AG08395 (cell line): ENCODE results near the gene ATG7.
"Not testable (repeated sequence)": the region's sequence is repeated elsewhere in the genome, so short reads cannot be mapped to it uniquely, and the experiment has no call there.

Source experiments
- DNase-seq: peaks from one replicate; pipeline ENCODE4 v3.0.0; 2012; ENCODE audit warnings: mixed read lengths, low spot score

Gene ATG7

GRCh38 chr3:11509173-11510000, 237.2 kb downstream of the ATG7 start:
- peak; percentile 79 for DNase-seq

GRCh38 chr3:11510001-11510340, 237.8 kb downstream of the ATG7 start:
- DNase-seq = no peak

GRCh38 chr3:11510356-11510755, 238.2 kb downstream of the ATG7 start:
- no peak for DNase-seq

- DNase-seq = not testable (repeated sequence)
These were observed 239.4 kb downstream of the ATG7 start for GRCh38 chr3:11511606-11512005.

- DNase-seq = not testable (repeated sequence)
These were observed 241.1 kb downstream of the ATG7 start for GRCh38 chr3:11513125-11513816.

- DNase-seq = no peak
These were observed 241.6 kb downstream of the ATG7 start for GRCh38 chr3:11513817-11514135.

- peak; percentile 87 for DNase-seq
These were observed 242.1 kb downstream of the ATG7 start for GRCh38 chr3:11514191-11514821.

GRCh38 chr3:11517601-11518000, 245.4 kb downstream of the ATG7 start:
- no peak for DNase-seq

GRCh38 chr3:11521167-11521566, 249.0 kb downstream of the ATG7 start:
- no peak for DNase-seq

- no peak for DNase-seq
These were observed 250.2 kb downstream of the ATG7 start for GRCh38 chr3:11522398-11522715.

- no peak for DNase-seq
These were observed 250.9 kb downstream of the ATG7 start for GRCh38 chr3:11522953-11523571.

- DNase-seq = no peak
These were observed 251.4 kb downstream of the ATG7 start for GRCh38 chr3:11523572-11524101.

GRCh38 chr3:11526121-11526520, 253.9 kb downstream of the ATG7 start:
- not testable (repeated sequence) for DNase-seq

GRCh38 chr3:11529281-11529680, 257.1 kb downstream of the ATG7 start:
- DNase-seq = no peak

GRCh38 chr3:11530153-11530721, 258.0 kb downstream of the ATG7 start:
- peak; percentile 57 for DNase-seq

GRCh38 chr3:11532931-11533391, 260.8 kb downstream of the ATG7 start:
- DNase-seq = no peak

GRCh38 chr3:11534011-11534792, 262.0 kb downstream of the ATG7 start:
- no peak for DNase-seq

- DNase-seq = no peak
These were observed 262.6 kb downstream of the ATG7 start for GRCh38 chr3:11534793-11535101.

- no peak for DNase-seq
These were observed 263.2 kb downstream of the ATG7 start for GRCh38 chr3:11535243-11535960.

- no peak for DNase-seq
These were observed 264.1 kb downstream of the ATG7 start for GRCh38 chr3:11536132-11536935.
